ENCODE measurements around the gene SYNE1.

DNA sequence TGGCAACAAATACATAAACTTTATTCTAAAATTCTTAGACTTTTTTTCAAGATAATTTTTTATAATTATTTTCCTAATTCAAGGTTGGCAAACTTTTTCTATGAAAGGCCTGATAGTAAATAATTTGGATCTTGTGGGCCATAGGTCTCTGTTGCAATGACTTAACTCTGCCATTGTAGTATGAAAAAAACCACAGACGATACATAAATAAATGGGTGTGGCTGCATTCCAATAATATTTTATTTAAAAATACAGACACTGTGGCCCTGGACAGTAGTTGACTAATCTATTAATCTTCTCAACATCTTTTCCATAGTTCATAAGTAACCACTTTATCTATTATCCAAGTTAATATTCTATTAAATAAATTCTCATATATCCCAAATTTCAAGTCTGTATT is 281.1 kb downstream of the SYNE1 start:
- TF ChIP-seq, protein P1, sequence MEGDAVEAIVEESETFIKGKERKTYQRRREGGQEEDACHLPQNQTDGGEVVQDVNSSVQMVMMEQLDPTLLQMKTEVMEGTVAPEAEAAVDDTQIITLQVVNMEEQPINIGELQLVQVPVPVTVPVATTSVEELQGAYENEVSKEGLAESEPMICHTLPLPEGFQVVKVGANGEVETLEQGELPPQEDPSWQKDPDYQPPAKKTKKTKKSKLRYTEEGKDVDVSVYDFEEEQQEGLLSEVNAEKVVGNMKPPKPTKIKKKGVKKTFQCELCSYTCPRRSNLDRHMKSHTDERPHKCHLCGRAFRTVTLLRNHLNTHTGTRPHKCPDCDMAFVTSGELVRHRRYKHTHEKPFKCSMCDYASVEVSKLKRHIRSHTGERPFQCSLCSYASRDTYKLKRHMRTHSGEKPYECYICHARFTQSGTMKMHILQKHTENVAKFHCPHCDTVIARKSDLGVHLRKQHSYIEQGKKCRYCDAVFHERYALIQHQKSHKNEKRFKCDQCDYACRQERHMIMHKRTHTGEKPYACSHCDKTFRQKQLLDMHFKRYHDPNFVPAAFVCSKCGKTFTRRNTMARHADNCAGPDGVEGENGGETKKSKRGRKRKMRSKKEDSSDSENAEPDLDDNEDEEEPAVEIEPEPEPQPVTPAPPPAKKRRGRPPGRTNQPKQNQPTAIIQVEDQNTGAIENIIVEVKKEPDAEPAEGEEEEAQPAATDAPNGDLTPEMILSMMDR (IDR thresholded peaks at IDR 0.05): no peak
- TF ChIP-seq EP300 (IDR thresholded peaks at IDR 0.05) (no peak), POLR2AphosphoS5 (IDR thresholded peaks at IDR 0.05) (no peak), POLR2A (IDR thresholded peaks at IDR 0.05) (no peak)

Data from upper lobe of left lung (tissue), 4 donors.